ENCODE measurements around the gene LIN28A.

GRCh38 chr1:26399034-26399433 is 11.6 kb upstream of the LIN28A start:
- TF ChIP-seq GATA2 (IDR thresholded peaks at IDR 0.05; ENCODE audit: low read depth, low read length) (no peak), GATA3 (IDR thresholded peaks at IDR 0.05; ENCODE audit: low read depth, low read length) (no peak)
